ENCODE data around the gene UNC50.
"Not testable (repeated sequence)": the region's sequence is repeated elsewhere in the genome, so short reads cannot be mapped to it uniquely, and the experiment has no call there.

UNC50 gene

GRCh38 chr2:98608962-98609604, 694 bp downstream of the UNC50 start:
- DNase-seq (ENCODE audit: low read depth): no peak

- DNase-seq (ENCODE audit: low read depth): no peak
These were observed 5.8 kb downstream of the UNC50 start for GRCh38 chr2:98614024-98614739.

GRCh38 chr2:98615481-98615880, 7.1 kb downstream of the UNC50 start:
- no peak for DNase-seq (ENCODE audit: low read depth)

GRCh38 chr2:98617149-98617548, 8.8 kb downstream of the UNC50 start:
- DNase-seq (ENCODE audit: low read depth): no peak

- no peak for DNase-seq (ENCODE audit: low read depth)
These were observed 15.3 kb downstream of the UNC50 start for GRCh38 chr2:98623657-98624056.

GRCh38 chr2:98632351-98632750, 24.0 kb downstream of the UNC50 start:
- no peak for DNase-seq (ENCODE audit: low read depth)

- DNase-seq (ENCODE audit: low read depth): peak; percentile 17
These were observed 26.2 kb downstream of the UNC50 start for GRCh38 chr2:98634406-98635092.

- DNase-seq (ENCODE audit: low read depth): peak; percentile 12
These were observed 29.2 kb downstream of the UNC50 start for GRCh38 chr2:98637401-98638147.

GRCh38 chr2:98643496-98644100, 35.2 kb downstream of the UNC50 start:
- DNase-seq (ENCODE audit: low read depth): no peak

- no peak for DNase-seq (ENCODE audit: low read depth)
These were observed 39.2 kb downstream of the UNC50 start for GRCh38 chr2:98647636-98648035.

GRCh38 chr2:98648451-98648850, 40.1 kb downstream of the UNC50 start:
- DNase-seq (ENCODE audit: low read depth): no peak

- DNase-seq (ENCODE audit: low read depth): peak; percentile 56
These were observed 41.0 kb downstream of the UNC50 start for GRCh38 chr2:98649135-98649991.

GRCh38 chr2:98649992-98650375, 41.6 kb downstream of the UNC50 start:
- DNase-seq (ENCODE audit: low read depth): no peak

- no peak for DNase-seq (ENCODE audit: low read depth)
These were observed 42.6 kb downstream of the UNC50 start for GRCh38 chr2:98650998-98651397.

GRCh38 chr2:98654699-98655495, 46.5 kb downstream of the UNC50 start:
- DNase-seq (ENCODE audit: low read depth): no peak

- no peak for DNase-seq (ENCODE audit: low read depth)
These were observed 48.4 kb downstream of the UNC50 start for GRCh38 chr2:98656800-98657199.

- no peak for DNase-seq (ENCODE audit: low read depth)
These were observed 50.6 kb downstream of the UNC50 start for GRCh38 chr2:98658816-98659490.

- DNase-seq (ENCODE audit: low read depth): not testable (repeated sequence)
These were observed 51.1 kb downstream of the UNC50 start for GRCh38 chr2:98659491-98659840.

GRCh38 chr2:98663511-98664090, 55.2 kb downstream of the UNC50 start:
- no peak for DNase-seq (ENCODE audit: low read depth)

Data from stimulated activated CD8-positive, alpha-beta memory T cell treated with anti-CD3 and anti-CD28 coated beads, Interleukin-12 subunit alpha, Interleukin-12 subunit beta, amount 100 ng/mL, for 4 hours (primary cell).